GM12874 (cell line): ENCODE data around the gene TEX51.

Source experiments
- CTCF ChIP-seq: IDR thresholded peaks from 2 replicates; pipeline ENCODE4 v1.5.1; 2011; ENCODE audit warnings: low read depth, mild to moderate bottlenecking, control low read depth, low read length, moderate library complexity; ENCODE audit not compliant: insufficient read depth

TEX51 gene

GRCh38 chr2:126877861-126878565 is 20.7 kb upstream of the TEX51 start:
- no peak for TF ChIP-seq CTCF

GRCh38 chr2:126878601-126879000 is 20.1 kb upstream of the TEX51 start:
- TF ChIP-seq CTCF: no peak

GRCh38 chr2:126879348-126880298 is 19.1 kb upstream of the TEX51 start:
- TF ChIP-seq CTCF: no peak

- no peak for TF ChIP-seq CTCF
Observed at GRCh38 chr2:126880324-126880723, 18.4 kb upstream of the TEX51 start.

GRCh38 chr2:126880817-126881216 is 17.9 kb upstream of the TEX51 start:
- no peak for TF ChIP-seq CTCF

GRCh38 chr2:126881591-126881990 is 17.1 kb upstream of the TEX51 start:
- TF ChIP-seq CTCF: no peak

GRCh38 chr2:126882181-126882580 is 16.5 kb upstream of the TEX51 start:
- no peak for TF ChIP-seq CTCF
